ENCODE results near the gene ZNHIT3.

Gene ZNHIT3

GRCh38 chr17:36514856-36515255, 28.4 kb downstream of the ZNHIT3 start:
- DNase-seq: no peak

- DNase-seq: no peak
Measured at GRCh38 chr17:36515837-36516236, 29.4 kb downstream of the ZNHIT3 start.

- DNase-seq: no peak
Measured at GRCh38 chr17:36523113-36523512, 36.6 kb downstream of the ZNHIT3 start.

- DNase-seq: no peak
Measured at GRCh38 chr17:36524428-36524876, 38.0 kb downstream of the ZNHIT3 start.

GRCh38 chr17:36525113-36525512, 38.6 kb downstream of the ZNHIT3 start:
- no peak for DNase-seq

GRCh38 chr17:36525888-36526287, 39.4 kb downstream of the ZNHIT3 start:
- DNase-seq: no peak

GRCh38 chr17:36527621-36528250, 41.3 kb downstream of the ZNHIT3 start:
- no peak for DNase-seq

- no peak for DNase-seq
Measured at GRCh38 chr17:36529121-36529520, 42.6 kb downstream of the ZNHIT3 start.

GRCh38 chr17:36532435-36532975, 46.0 kb downstream of the ZNHIT3 start:
- DNase-seq: no peak

- DNase-seq: peak; percentile 30
Measured at GRCh38 chr17:36533935-36534839, 47.7 kb downstream of the ZNHIT3 start.

- peak; percentile 75 for DNase-seq
Measured at GRCh38 chr17:36534840-36535668, 48.6 kb downstream of the ZNHIT3 start, which contains the start of the genes MYO19 and PIGW. Gene MYO19, minus strand, starts transcription at chr17:36534868. Its CDS starts 2,330 bp downstream, at chr17:36532538. Gene PIGW, plus strand, starts transcription at chr17:36534987. Its CDS starts 2,115 bp downstream, at chr17:36537102.

GRCh38 chr17:36535669-36536081, 49.2 kb downstream of the ZNHIT3 start:
- DNase-seq: no peak

GRCh38 chr17:36540696-36541095, 54.2 kb downstream of the ZNHIT3 start:
- DNase-seq: no peak

- DNase-seq: no peak
Measured at GRCh38 chr17:36542755-36543154, 56.3 kb downstream of the ZNHIT3 start.

- DNase-seq: no peak
Measured at GRCh38 chr17:36544044-36544306, 57.5 kb downstream of the ZNHIT3 start.

GRCh38 chr17:36544307-36545076, 58.0 kb downstream of the ZNHIT3 start, which contains the start of gene GGNBP2:
Gene GGNBP2, plus strand, starts transcription at chr17:36544919. Its CDS starts 806 bp downstream, at chr17:36545725.
- peak; percentile 89 for DNase-seq

GRCh38 chr17:36545077-36545464, 58.6 kb downstream of the ZNHIT3 start:
- DNase-seq: no peak
